ENCODE results near the gene NEMP1. TPM values are rescaled to one million over a fixed set of nuclear protein-coding genes. Genes with fewer than 3 reads are reported as not detected.

Gene NEMP1
- total RNA-seq, 1 experiment from 2014 or later: 36.6 TPM

- DNase-seq: no peak
- Histone ChIP-seq H3F3A (ENCODE audit: insufficient read depth, low read depth) (0 out of 2 replicates have a peak, but pooled peaks cover 5% of the 10 kb centered on the region), H3K4me2 (no peak overlapping the region), H3K4me1 (replicated peaks; ENCODE audit: insufficient read depth) (no peaks in the 10 kb centered on the region), H3K4me3 (no peak overlapping the region), H3K9me2 (ENCODE audit: insufficient read depth) (no peaks in the 10 kb centered on the region), H4K20me1 (ENCODE audit: insufficient read depth) (no peaks in the 10 kb centered on the region), H3K9me3 (ENCODE audit: insufficient read depth, low read depth) (no peaks in the 10 kb centered on the region), H2AFZ (no peak overlapping the region), H3K27me3 (ENCODE audit: insufficient read depth, low read depth) (no peaks in the 10 kb centered on the region), H3K36me3 (ENCODE audit: low read depth) (peaks cover 7% of the 10 kb centered on the region; the same call in 1 of the 2 replicates), H3K79me2 (ENCODE audit: low read depth) (no peaks in the 10 kb centered on the region), H3K27ac (no peak overlapping the region)
- POLR2A ChIA-PET (ENCODE audit: unreplicated experiment): interaction anchor here (0.6 kb wide), 2 partner anchors 9 to 81 kb away, joined by 8 to 11 read pairs; no protein-coding TSS in a partner anchor
- intact Hi-C loops (cut with micrococcal nuclease; ENCODE audit: unreplicated experiment): no loop called here
- CTCF ChIA-PET: no interaction called here
- TF ChIP-seq EZH2 (IDR thresholded peaks at IDR 0.05; ENCODE audit: low read depth): no peak
- TF ChIP-seq, protein P1, sequence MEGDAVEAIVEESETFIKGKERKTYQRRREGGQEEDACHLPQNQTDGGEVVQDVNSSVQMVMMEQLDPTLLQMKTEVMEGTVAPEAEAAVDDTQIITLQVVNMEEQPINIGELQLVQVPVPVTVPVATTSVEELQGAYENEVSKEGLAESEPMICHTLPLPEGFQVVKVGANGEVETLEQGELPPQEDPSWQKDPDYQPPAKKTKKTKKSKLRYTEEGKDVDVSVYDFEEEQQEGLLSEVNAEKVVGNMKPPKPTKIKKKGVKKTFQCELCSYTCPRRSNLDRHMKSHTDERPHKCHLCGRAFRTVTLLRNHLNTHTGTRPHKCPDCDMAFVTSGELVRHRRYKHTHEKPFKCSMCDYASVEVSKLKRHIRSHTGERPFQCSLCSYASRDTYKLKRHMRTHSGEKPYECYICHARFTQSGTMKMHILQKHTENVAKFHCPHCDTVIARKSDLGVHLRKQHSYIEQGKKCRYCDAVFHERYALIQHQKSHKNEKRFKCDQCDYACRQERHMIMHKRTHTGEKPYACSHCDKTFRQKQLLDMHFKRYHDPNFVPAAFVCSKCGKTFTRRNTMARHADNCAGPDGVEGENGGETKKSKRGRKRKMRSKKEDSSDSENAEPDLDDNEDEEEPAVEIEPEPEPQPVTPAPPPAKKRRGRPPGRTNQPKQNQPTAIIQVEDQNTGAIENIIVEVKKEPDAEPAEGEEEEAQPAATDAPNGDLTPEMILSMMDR (conservative IDR thresholded peaks at IDR 0.05): no peak
- no TSS peak for BruUV-seq (replicated peaks)
These were observed 23.5 kb upstream of the NEMP1 start for GRCh38 chr12:57101892-57102695.

DNA sequence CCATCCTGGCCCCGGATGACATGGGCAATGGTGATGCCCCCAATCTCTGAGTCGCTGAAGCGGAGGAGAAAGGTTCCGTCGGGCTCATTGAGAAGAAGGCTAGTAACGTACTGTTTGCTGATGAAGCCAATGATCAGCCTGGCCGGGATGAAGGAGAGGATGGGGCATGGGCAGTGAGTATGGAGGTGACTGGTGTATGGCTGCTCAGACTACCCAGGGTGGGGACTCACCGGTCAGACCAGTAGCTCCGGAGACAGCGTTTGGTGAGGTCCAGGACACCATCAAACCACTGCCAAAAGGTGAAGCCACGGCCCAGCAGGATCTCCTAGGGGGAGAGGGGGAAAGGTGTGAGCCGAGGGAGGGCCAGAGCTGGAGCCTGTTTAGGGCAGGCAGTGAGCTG, 21.2 kb upstream of the NEMP1 start:
- H3K9me2 ChIP-seq (ENCODE audit: insufficient read depth): no peaks in the 10 kb centered on the region
- CTCF ChIA-PET: no interaction called here
- no peak for DNase-seq
- no TSS peak for BruUV-seq (replicated peaks)
- intact Hi-C loops (cut with micrococcal nuclease; ENCODE audit: unreplicated experiment): no loop called here
- no peak overlapping the region for H2AFZ ChIP-seq
- no peaks in the 10 kb centered on the region for H3K4me1 ChIP-seq (replicated peaks; ENCODE audit: insufficient read depth)
- no peak overlapping the region for H3K27ac ChIP-seq
- no peaks in the 10 kb centered on the region for H3K79me2 ChIP-seq (ENCODE audit: low read depth)
- H3K27me3 ChIP-seq (ENCODE audit: insufficient read depth, low read depth): no peaks in the 10 kb centered on the region
- H3F3A ChIP-seq (ENCODE audit: insufficient read depth, low read depth): peaks cover 17% of the 10 kb centered on the region
- peaks cover 4% of the 10 kb centered on the region; the same call in 1 of the 2 replicates for H3K36me3 ChIP-seq (ENCODE audit: low read depth)
- H3K4me2 ChIP-seq: no peak overlapping the region
- TF ChIP-seq, protein P1 (conservative IDR thresholded peaks at IDR 0.05): no peak
- no peak for TF ChIP-seq EZH2 (IDR thresholded peaks at IDR 0.05; ENCODE audit: low read depth)
- H3K4me3 ChIP-seq: no peak overlapping the region
- no peaks in the 10 kb centered on the region for H3K9me3 ChIP-seq (ENCODE audit: insufficient read depth, low read depth)
- no peaks in the 10 kb centered on the region for H4K20me1 ChIP-seq (ENCODE audit: insufficient read depth)
- POLR2A ChIA-PET (ENCODE audit: unreplicated experiment): no interaction called here

GRCh38 chr12:57099047-57099714, 20.6 kb upstream of the NEMP1 start:
- no peaks in the 10 kb centered on the region for H3K27me3 ChIP-seq (ENCODE audit: insufficient read depth, low read depth)
- no peaks in the 10 kb centered on the region for H3K9me2 ChIP-seq (ENCODE audit: insufficient read depth)
- no peak overlapping the region for H3K27ac ChIP-seq
- no peak overlapping the region for H3K4me3 ChIP-seq
- no peaks in the 10 kb centered on the region for H3K4me1 ChIP-seq (replicated peaks; ENCODE audit: insufficient read depth)
- DNase-seq: no peak
- peaks cover 4% of the 10 kb centered on the region; the same call in 1 of the 2 replicates for H3K36me3 ChIP-seq (ENCODE audit: low read depth)
- H2AFZ ChIP-seq: no peak overlapping the region
- ChIA-PET CTCF (no interaction called here), POLR2A (ENCODE audit: unreplicated experiment) (no interaction called here)
- H3F3A ChIP-seq (ENCODE audit: insufficient read depth, low read depth): peaks cover 18% of the 10 kb centered on the region
- H3K9me3 ChIP-seq (ENCODE audit: insufficient read depth, low read depth): no peaks in the 10 kb centered on the region
- TF ChIP-seq EZH2 (IDR thresholded peaks at IDR 0.05; ENCODE audit: low read depth): no peak
- TF ChIP-seq, protein P1 (conservative IDR thresholded peaks at IDR 0.05): no peak
- no TSS peak for BruUV-seq (replicated peaks)
- no peaks in the 10 kb centered on the region for H3K79me2 ChIP-seq (ENCODE audit: low read depth)
- intact Hi-C loops (cut with micrococcal nuclease; ENCODE audit: unreplicated experiment): no loop called here
- H4K20me1 ChIP-seq (ENCODE audit: insufficient read depth): no peaks in the 10 kb centered on the region
- H3K4me2 ChIP-seq: no peak overlapping the region

All from PC-9 (cell line).